Adrenal gland (tissue), 12 donors: Measurements from ENCODE around the gene APOO. TPM values are rescaled to one million over a fixed set of nuclear protein-coding genes. Genes with fewer than 3 reads are reported as not detected.

Experiments
- DNase-seq, 7 donors: peaks; one replicate each; pipeline ENCODE4 v3.0.0-alpha.2; 2019 to 2020
- H3K27ac ChIP-seq, 5 donors: fragments of 200-600 bp; sonication (generic) in 4 of 5; 1 replicate in 3 of 5; 2 replicates in 2 of 5; pipeline versions ENCODE4 v1.5.1 to v1.8.0; 2016 to 2020; ENCODE audit warnings: mild to moderate bottlenecking in 1 of 5
- H3K27me3 ChIP-seq: fragments of 200-600 bp; 2 replicates; pipeline ENCODE4 v1.8.0; 2021
- H3K36me3 ChIP-seq, 2 donors: fragments of 200-600 bp; replicated peaks in 1 of 2; 1 replicate in 1 of 2; 2 replicates in 1 of 2; pipeline versions ENCODE4 v1.5.1 to v1.8.0; 2018 to 2022
- H3K4me1 ChIP-seq, 2 donors: fragments of 200-600 bp; replicated peaks in 1 of 2; 1 replicate in 1 of 2; 2 replicates in 1 of 2; pipeline versions ENCODE4 v1.5.1 to v1.8.0; 2018 to 2021
- H3K4me3 ChIP-seq, 4 donors: fragments of 200-600 bp; sonication (generic) in 3 of 4; one replicate each; pipeline ENCODE4 v1.5.1; 2016 to 2018
- H3K9me3 ChIP-seq, 3 donors: fragments of 200-600 bp; sonication (generic) in 1 of 3; replicated peaks in 1 of 3; 1 replicate in 2 of 3; 2 replicates in 1 of 3; pipeline versions ENCODE4 v1.5.1 to v1.8.0; 2016 to 2021
- POLR2A ChIP-seq, 2 donors: fragments of 450-650 bp; IDR thresholded peaks; one replicate each; pipeline ENCODE4 v1.6.1; 2017; ENCODE audit warnings: antibody characterized with exemption in 2 of 2, mild to moderate bottlenecking in 2 of 2, moderate library complexity in 1 of 2
- WGBS, 4 donors: extraction: QIAGEN DNeasy Blood & Tissue Kit in 2 of 4; methylation state at CpG; one replicate each; pipeline versions ENCODE4 v1.1.5 to v1.1.7; 2013 to 2017; 5-methylcytosine and 5-hydroxymethylcytosine counted together
- intact Hi-C, 2 donors: fragments of 100-400 bp; cut with DNase I; formaldehyde crosslinking; loops; one replicate each; pipeline versions ENCODE4 v1.14.1 to v1.15.0; 2022 to 2023
- polyA plus RNA-seq, 3 donors: library from polyadenylated mRNA; stranded (reverse); fragments of 200-250 nt in 2 of 3; fragments of 350-450 nt in 1 of 3; fragmentation: Illumina TruSeq in 1 of 3; extraction: RNeasy Lipid Tissue Mini Kit (QIAGEN cat#74804) in 1 of 3; gene quantifications; one replicate each; pipeline ENCODE4 v1.2.3, GENCODE V29; 2013 to 2014
- total RNA-seq, 9 donors: library from RNA; depleted of rRNA in 4 of 9; stranded (reverse); fragments of >200 nt in 4 of 9; fragments of 120-200 nt in 1 of 9; fragmentation: NEBNext Ultra II Directional in 1 of 9; extraction: Animal tissue kit (Norgen Biotek cat#: 25700) in 1 of 9; gene quantifications; one replicate each; pipeline versions ENCODE4 v1.1.0 to v1.2.4, GENCODE V29; 2013 to 2023
- TF ChIP-seq, protein P1 (sequence below), 6 experiments: fragments of 450-650 bp in 4 of 6; fragments of 200-600 bp in 2 of 6; sonication (generic) in 1 of 6; IDR thresholded peaks; 1 replicate in 5 of 6; 2 replicates in 1 of 6; pipeline versions ENCODE4 v1.5.1 to v1.8.0; 2016 to 2021; ENCODE audit warnings: antibody characterized with exemption in 6 of 6, mild to moderate bottlenecking in 2 of 6, moderate library complexity in 1 of 6
- donor health status: healthy with polysubstance abuse.
- donor health status: Bipolar disorder and iron deficiency.
- donor health status: DM: yes; HTN: yes; CAD: no.
- donor health status: DM: no; HTN: no; CAD: no.
- donor health status: DM: no; HTN: no; CAD: no.
- donor health status: DM: yes; HTN: yes; CAD: no.

Gene APOO
- total and polyA plus RNA-seq, 12 donors: 12.9 to 177 (median 27.3) TPM

DNA sequence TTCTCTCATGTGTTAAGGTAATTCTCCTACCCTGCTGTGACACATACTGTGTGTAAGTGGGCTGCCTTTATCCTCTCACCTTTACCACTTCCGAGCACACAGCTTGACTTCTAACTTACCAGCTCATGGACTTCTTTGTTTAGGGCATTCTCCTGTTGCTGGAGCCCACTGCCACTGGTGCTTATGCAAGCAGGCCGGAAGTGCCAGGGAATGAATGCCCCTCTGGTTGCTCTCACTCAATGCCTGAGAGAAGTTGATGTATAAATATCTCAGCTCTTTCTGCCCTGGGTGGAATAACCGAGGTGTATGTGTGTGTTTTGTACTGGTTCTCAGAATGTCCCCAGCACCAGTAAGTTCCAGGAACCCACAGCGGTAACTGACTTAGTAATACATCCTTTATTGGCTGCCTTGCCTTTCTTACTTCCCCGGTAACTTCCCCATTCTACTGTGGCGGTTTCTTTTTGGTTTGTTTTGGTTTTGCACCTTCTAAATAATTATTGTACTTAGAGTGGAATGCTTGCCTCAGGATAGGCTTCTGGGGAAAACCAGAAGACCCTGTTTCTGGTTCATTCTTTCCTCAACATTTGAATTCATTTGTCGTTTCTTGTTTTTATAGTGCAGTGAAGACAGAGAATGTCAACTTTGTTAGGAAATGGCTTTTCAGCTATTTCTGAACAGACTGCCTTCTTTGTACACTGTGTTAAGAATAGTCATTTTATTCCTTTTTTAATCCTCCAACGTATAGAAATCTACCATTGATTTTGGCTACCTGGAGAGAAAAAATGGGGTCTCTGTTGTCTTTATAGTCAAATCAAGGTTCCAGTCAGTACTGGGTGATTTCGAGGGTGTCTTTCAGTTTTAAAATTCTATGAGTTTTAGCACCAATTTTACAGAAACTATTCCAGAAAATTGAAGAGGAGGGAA is 45.5 kb upstream of the APOO start:
- WGBS, 4 donors: 44 to 66% (median 47%) methylated on average over 7 to 9 of the region's 9 CpGs
- Histone ChIP-seq H3K4me1 (no peaks in the 10 kb centered on the region), H3K36me3 (no peaks in the 10 kb centered on the region), H3K9me3 (no peaks in the 10 kb centered on the region), H3K27ac (peak overlapping the region in 1 of 5 donors; percentile 24), H3K27me3 (no peaks in the 10 kb centered on the region), H3K4me3 (no peak overlapping the region)
- no peak for TF ChIP-seq POLR2A (IDR thresholded peaks at IDR 0.05)
- TF ChIP-seq, protein P1, sequence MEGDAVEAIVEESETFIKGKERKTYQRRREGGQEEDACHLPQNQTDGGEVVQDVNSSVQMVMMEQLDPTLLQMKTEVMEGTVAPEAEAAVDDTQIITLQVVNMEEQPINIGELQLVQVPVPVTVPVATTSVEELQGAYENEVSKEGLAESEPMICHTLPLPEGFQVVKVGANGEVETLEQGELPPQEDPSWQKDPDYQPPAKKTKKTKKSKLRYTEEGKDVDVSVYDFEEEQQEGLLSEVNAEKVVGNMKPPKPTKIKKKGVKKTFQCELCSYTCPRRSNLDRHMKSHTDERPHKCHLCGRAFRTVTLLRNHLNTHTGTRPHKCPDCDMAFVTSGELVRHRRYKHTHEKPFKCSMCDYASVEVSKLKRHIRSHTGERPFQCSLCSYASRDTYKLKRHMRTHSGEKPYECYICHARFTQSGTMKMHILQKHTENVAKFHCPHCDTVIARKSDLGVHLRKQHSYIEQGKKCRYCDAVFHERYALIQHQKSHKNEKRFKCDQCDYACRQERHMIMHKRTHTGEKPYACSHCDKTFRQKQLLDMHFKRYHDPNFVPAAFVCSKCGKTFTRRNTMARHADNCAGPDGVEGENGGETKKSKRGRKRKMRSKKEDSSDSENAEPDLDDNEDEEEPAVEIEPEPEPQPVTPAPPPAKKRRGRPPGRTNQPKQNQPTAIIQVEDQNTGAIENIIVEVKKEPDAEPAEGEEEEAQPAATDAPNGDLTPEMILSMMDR (IDR thresholded peaks at IDR 0.05): no peak
- intact Hi-C loops: no loop called here
- peak in 1 of 7 donors; percentile 2 for DNase-seq

DNA sequence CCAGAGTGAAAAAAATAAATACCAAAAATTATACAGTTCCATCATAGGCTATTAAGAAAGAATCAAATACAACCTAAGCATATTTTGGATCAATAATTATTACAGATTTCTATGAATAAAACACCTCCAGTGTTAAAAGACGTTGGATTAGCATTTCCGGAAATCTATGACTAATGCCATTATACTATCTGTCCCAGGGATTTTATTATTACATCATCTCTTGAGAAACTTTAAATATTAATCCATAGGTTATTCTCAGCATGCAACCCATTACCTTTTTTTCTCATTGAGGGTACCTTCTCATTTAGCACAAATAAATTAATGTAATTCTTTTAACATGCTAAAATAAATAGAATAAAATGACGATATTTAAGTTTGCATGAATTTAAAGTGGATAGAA is 44.7 kb upstream of the APOO start:
- WGBS, 4 donors: 54 to 61% (median 56%) methylated on average over 3 of the region's 3 CpGs
- Histone ChIP-seq H3K9me3 (no peaks in the 10 kb centered on the region), H3K4me1 (no peaks in the 10 kb centered on the region), H3K27ac (no peak overlapping the region), H3K4me3 (no peak overlapping the region), H3K27me3 (peaks cover 4% of the 10 kb centered on the region), H3K36me3 (no peaks in the 10 kb centered on the region)
- no peak for TF ChIP-seq POLR2A (IDR thresholded peaks at IDR 0.05)
- TF ChIP-seq, protein P1 (IDR thresholded peaks at IDR 0.05): no peak
- intact Hi-C loops: no loop called here
- no peak for DNase-seq

DNA sequence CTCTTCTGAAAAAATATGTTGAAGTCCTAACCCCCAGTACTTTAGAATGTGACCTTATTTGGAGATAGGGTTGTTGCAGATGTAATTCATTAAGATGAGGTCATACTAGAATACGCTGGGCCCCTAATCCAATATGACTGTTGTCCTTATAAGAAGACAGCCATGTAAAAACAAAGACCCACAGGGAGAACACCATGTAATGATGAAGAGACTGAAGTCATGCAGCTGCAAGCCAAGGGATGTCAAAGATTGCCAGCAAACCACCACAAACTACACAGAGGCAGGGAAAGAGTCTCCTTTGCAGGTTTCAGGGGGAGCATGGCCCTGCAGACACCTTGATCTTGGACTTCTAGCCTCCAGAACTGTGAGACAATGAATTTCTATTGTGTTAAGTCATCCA is 37.5 kb upstream of the APOO start:
- Histone ChIP-seq H3K4me1 (no peaks in the 10 kb centered on the region), H3K27ac (no peak overlapping the region), H3K36me3 (no peaks in the 10 kb centered on the region), H3K27me3 (peaks cover 8% of the 10 kb centered on the region), H3K9me3 (no peaks in the 10 kb centered on the region), H3K4me3 (no peak overlapping the region)
- DNase-seq: no peak
- WGBS, 4 donors: 76 to 96% (median 88%) methylated on average over 1 of the region's 1 CpG
- intact Hi-C loops: no loop called here
- TF ChIP-seq, protein P1 (IDR thresholded peaks at IDR 0.05): no peak
- no peak for TF ChIP-seq POLR2A (IDR thresholded peaks at IDR 0.05)

DNA sequence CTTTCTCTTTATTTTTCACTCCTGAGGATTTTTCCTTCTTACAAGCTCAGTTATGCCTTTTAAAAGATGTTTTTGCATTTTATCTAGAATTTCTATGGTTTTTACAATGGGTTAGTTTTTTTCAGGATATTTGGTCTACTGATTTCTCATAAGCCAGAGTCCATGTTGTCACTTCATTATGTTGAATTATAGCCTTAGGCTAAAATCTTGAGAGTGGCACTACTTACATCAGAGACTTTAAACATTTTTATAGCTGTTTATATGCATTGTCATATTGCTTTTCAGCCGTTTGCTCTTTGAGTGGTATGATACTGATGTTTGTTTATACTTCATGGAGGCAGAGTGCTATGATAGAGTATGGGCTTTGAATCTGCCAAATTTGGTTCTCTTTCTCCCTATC is 36.5 kb upstream of the APOO start:
- intact Hi-C loops: no loop called here
- TF ChIP-seq, protein P1 (IDR thresholded peaks at IDR 0.05): no peak
- no peak for TF ChIP-seq POLR2A (IDR thresholded peaks at IDR 0.05)
- H3K27ac ChIP-seq: no peak overlapping the region
- H3K4me1 ChIP-seq: no peaks in the 10 kb centered on the region
- H3K27me3 ChIP-seq: peaks cover 8% of the 10 kb centered on the region
- no peak overlapping the region for H3K4me3 ChIP-seq
- no peaks in the 10 kb centered on the region for H3K36me3 ChIP-seq
- WGBS, 4 donors: 42 to 83% (median 66%) methylated on average over 1 of the region's 1 CpG
- DNase-seq: no peak
- H3K9me3 ChIP-seq: no peaks in the 10 kb centered on the region
